Measurements from ENCODE around the gene ELMOD1.

DNA sequence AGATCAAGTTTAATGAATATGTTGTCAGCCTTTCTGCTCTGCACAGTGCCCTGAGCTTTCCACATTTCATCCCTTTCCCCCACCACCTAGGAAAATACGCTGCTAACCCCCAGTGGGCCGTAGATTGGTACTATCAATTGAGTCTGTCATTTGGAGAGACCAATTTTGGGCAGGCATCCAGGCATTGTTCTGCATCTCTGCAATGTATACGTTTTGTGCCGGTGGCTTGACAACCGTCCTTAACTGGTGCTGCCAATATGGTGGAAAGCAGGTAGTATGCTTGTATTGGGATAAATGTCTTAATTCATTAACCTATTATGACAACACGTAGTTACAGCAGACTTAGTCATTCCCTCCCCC, 1.3 kb downstream of the ELMOD1 start:
- TF ChIP-seq POLR2A (IDR thresholded peaks at IDR 0.05), result no peak
- TF ChIP-seq, protein P1, sequence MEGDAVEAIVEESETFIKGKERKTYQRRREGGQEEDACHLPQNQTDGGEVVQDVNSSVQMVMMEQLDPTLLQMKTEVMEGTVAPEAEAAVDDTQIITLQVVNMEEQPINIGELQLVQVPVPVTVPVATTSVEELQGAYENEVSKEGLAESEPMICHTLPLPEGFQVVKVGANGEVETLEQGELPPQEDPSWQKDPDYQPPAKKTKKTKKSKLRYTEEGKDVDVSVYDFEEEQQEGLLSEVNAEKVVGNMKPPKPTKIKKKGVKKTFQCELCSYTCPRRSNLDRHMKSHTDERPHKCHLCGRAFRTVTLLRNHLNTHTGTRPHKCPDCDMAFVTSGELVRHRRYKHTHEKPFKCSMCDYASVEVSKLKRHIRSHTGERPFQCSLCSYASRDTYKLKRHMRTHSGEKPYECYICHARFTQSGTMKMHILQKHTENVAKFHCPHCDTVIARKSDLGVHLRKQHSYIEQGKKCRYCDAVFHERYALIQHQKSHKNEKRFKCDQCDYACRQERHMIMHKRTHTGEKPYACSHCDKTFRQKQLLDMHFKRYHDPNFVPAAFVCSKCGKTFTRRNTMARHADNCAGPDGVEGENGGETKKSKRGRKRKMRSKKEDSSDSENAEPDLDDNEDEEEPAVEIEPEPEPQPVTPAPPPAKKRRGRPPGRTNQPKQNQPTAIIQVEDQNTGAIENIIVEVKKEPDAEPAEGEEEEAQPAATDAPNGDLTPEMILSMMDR (IDR thresholded peaks at IDR 0.05), result no peak
